ENCODE data around the gene AP4M1.

The AP4M1 gene

DNA sequence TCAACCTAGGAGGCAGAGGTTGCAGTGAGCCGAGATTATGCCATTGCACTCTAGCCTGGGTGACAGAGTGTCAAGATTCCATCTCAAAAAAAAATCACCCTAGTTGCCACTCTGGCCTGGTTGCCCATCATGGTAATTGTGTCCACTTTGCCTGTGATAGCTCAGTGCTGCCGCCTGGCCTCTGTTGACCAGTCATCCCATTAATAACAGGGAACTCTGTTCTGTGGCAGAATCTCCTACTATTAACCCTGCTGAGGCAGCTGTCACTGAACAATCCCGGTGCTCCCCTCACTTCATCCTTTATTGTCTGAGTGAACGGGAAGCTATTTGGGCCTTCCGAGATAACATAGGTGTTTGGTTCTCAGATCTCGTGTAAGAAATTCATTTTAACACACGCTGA lies 34.5 kb upstream of the AP4M1 start (continued):
- TF ChIP-seq, protein P1, sequence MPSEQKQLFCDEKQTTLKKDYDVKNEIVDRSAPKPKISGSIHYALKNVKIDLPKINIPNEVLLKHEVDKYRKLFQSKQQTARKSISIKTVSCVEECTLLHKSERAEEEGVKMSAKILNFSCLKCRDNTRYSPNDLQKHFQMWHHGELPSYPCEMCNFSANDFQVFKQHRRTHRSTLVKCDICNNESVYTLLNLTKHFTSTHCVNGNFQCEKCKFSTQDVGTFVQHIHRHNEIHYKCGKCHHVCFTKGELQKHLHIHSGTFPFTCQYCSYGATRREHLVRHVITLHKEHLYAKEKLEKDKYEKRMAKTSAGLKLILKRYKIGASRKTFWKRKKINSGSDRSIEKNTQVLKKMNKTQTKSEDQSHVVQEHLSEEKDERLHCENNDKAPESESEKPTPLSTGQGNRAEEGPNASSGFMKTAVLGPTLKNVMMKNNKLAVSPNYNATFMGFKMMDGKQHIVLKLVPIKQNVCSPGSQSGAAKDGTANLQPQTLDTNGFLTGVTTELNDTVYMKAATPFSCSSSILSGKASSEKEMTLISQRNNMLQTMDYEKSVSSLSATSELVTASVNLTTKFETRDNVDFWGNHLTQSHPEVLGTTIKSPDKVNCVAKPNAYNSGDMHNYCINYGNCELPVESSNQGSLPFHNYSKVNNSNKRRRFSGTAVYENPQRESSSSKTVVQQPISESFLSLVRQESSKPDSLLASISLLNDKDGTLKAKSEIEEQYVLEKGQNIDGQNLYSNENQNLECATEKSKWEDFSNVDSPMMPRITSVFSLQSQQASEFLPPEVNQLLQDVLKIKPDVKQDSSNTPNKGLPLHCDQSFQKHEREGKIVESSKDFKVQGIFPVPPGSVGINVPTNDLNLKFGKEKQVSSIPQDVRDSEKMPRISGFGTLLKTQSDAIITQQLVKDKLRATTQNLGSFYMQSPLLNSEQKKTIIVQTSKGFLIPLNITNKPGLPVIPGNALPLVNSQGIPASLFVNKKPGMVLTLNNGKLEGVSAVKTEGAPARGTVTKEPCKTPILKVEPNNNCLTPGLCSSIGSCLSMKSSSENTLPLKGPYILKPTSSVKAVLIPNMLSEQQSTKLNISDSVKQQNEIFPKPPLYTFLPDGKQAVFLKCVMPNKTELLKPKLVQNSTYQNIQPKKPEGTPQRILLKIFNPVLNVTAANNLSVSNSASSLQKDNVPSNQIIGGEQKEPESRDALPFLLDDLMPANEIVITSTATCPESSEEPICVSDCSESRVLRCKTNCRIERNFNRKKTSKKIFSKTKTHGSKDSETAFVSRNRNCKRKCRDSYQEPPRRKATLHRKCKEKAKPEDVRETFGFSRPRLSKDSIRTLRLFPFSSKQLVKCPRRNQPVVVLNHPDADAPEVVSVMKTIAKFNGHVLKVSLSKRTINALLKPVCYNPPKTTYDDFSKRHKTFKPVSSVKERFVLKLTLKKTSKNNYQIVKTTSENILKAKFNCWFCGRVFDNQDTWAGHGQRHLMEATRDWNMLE (tag by site-specific recombination; conservative IDR thresholded peaks at IDR 0.05; ENCODE audit: low read depth): no peak
- TF ChIP-seq SP7 (tag by site-specific recombination; IDR thresholded peaks at IDR 0.05) (no peak), ZNF707 (tag by site-specific recombination; IDR thresholded peaks at IDR 0.05) (no peak), ZNF221 (tag by site-specific recombination; IDR thresholded peaks at IDR 0.05; ENCODE audit: borderline replicate concordance) (no peak)

DNA sequence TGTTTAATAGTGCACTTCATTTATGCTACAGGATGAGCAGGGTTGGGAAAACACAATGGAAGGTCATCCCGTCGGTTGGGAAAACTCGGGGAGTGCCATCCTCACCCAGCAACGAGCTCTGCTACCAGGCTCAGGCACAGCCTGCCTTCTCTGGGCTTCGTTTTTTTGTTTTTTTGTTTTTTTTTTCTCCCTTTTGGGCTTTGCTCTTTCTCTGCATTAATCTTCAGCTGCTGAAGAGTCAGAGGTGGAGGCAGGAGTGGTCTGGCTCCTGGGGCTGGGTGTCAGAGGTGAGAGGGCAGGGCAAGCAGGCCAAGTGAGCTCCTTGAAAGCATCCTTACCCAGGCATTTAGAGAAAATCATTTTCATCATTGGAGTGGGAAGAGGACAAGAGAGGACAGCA lies 31.5 kb upstream of the AP4M1 start:
- Histone ChIP-seq H3K9me3 (ENCODE audit: control insufficient read depth, insufficient read depth, low read depth, low read length) (no peaks in the 10 kb centered on the region), H3K36me3 (ENCODE audit: control insufficient read depth in 2 of 2, insufficient read depth in 1 of 2, low read length in 2 of 2) (peaks cover 17 to 53% of the 10 kb centered on the region in 2 experiments; a peak in 2 of 3 replicates), H3K4me1 (ENCODE audit: control insufficient read depth, insufficient read depth, low read length) (no peaks in the 10 kb centered on the region), H3K4me3 (ENCODE audit: low read depth, low read length) (no peak overlapping the region), H3K27ac (ENCODE audit: extremely low read depth, low read depth, low read length) (no peak overlapping the region)
- CTCF ChIA-PET: interaction anchor here (1.2 to 1.6 kb wide), 2 partner anchors 12 to 60 kb away, joined by 3 to 5 read pairs; no protein-coding TSS in a partner anchor
- TF ChIP-seq ZNF214 (tag by site-specific recombination; IDR thresholded peaks at IDR 0.05; ENCODE audit: borderline replicate concordance): no peak
- TF ChIP-seq SP2 (tag by site-specific recombination; IDR thresholded peaks at IDR 0.05): no peak
- TF ChIP-seq ZNF114 (tag by site-specific recombination; IDR thresholded peaks at IDR 0.05): no peak
- TF ChIP-seq, protein P2, sequence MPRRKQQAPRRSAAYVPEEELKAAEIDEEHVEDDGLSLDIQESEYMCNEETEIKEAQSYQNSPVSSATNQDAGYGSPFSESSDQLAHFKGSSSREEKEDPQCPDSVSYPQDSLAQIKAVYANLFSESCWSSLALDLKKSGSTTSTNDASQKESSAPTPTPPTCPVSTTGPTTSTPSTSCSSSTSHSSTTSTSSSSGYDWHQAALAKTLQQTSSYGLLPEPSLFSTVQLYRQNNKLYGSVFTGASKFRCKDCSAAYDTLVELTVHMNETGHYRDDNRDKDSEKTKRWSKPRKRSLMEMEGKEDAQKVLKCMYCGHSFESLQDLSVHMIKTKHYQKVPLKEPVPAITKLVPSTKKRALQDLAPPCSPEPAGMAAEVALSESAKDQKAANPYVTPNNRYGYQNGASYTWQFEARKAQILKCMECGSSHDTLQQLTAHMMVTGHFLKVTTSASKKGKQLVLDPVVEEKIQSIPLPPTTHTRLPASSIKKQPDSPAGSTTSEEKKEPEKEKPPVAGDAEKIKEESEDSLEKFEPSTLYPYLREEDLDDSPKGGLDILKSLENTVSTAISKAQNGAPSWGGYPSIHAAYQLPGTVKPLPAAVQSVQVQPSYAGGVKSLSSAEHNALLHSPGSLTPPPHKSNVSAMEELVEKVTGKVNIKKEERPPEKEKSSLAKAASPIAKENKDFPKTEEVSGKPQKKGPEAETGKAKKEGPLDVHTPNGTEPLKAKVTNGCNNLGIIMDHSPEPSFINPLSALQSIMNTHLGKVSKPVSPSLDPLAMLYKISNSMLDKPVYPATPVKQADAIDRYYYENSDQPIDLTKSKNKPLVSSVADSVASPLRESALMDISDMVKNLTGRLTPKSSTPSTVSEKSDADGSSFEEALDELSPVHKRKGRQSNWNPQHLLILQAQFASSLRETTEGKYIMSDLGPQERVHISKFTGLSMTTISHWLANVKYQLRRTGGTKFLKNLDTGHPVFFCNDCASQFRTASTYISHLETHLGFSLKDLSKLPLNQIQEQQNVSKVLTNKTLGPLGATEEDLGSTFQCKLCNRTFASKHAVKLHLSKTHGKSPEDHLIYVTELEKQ (tag by site-specific recombination; IDR thresholded peaks at IDR 0.05; ENCODE audit: borderline replicate concordance): no peak
- TF ChIP-seq ZNF707 (tag by site-specific recombination; IDR thresholded peaks at IDR 0.05): no peak
- TF ChIP-seq ZNF24 (tag by site-specific recombination; IDR thresholded peaks at IDR 0.05): no peak
- no peak for TF ChIP-seq ZNF211 (tag by site-specific recombination; IDR thresholded peaks at IDR 0.05; ENCODE audit: low read depth)
- TF ChIP-seq ZBTB1 (tag by site-specific recombination; IDR thresholded peaks at IDR 0.05): no peak
- TF ChIP-seq, protein P3, sequence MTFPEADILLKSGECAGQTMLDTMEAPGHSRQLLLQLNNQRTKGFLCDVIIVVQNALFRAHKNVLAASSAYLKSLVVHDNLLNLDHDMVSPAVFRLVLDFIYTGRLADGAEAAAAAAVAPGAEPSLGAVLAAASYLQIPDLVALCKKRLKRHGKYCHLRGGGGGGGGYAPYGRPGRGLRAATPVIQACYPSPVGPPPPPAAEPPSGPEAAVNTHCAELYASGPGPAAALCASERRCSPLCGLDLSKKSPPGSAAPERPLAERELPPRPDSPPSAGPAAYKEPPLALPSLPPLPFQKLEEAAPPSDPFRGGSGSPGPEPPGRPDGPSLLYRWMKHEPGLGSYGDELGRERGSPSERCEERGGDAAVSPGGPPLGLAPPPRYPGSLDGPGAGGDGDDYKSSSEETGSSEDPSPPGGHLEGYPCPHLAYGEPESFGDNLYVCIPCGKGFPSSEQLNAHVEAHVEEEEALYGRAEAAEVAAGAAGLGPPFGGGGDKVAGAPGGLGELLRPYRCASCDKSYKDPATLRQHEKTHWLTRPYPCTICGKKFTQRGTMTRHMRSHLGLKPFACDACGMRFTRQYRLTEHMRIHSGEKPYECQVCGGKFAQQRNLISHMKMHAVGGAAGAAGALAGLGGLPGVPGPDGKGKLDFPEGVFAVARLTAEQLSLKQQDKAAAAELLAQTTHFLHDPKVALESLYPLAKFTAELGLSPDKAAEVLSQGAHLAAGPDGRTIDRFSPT (tag by site-specific recombination; IDR thresholded peaks at IDR 0.05): no peak
- no peak for TF ChIP-seq ZNF626 (tag by site-specific recombination; IDR thresholded peaks at IDR 0.05)
- TF ChIP-seq SETDB1 (IDR thresholded peaks at IDR 0.05; ENCODE audit: insufficient read length, low read length): no peak
- no peak for TF ChIP-seq ZNF223 (tag by site-specific recombination; IDR thresholded peaks at IDR 0.05)
- POLR2A ChIA-PET: interaction anchor here (0.9 to 1.5 kb wide), 4 partner anchors 10 to 76 kb away, joined by 3 to 4 read pairs (median 3); partner anchors contain the start of genes AP4M1 and ZSCAN21
